Measurements from ENCODE around the gene ORMDL3.

DNA sequence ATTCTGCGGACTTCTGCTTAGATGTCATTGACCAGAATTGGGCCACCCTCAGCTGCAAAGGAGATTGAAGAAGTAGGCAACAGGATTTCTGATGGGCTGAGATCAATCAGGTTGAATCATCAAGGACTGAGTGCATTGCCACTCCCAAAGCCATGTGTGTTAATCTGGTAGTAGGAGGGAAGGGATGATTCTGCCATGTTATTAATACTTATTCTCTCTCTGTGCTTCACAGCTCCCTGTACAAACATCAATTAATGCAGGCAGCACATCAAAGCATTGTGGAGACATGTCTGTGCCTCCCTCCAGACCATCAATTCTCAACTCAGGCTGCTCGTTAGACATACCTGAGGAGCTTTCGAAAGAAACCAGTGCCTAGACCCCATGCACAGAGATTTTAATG, 11.7 kb upstream of the ORMDL3 start:
- TF ChIP-seq, protein P1, sequence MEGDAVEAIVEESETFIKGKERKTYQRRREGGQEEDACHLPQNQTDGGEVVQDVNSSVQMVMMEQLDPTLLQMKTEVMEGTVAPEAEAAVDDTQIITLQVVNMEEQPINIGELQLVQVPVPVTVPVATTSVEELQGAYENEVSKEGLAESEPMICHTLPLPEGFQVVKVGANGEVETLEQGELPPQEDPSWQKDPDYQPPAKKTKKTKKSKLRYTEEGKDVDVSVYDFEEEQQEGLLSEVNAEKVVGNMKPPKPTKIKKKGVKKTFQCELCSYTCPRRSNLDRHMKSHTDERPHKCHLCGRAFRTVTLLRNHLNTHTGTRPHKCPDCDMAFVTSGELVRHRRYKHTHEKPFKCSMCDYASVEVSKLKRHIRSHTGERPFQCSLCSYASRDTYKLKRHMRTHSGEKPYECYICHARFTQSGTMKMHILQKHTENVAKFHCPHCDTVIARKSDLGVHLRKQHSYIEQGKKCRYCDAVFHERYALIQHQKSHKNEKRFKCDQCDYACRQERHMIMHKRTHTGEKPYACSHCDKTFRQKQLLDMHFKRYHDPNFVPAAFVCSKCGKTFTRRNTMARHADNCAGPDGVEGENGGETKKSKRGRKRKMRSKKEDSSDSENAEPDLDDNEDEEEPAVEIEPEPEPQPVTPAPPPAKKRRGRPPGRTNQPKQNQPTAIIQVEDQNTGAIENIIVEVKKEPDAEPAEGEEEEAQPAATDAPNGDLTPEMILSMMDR (IDR thresholded peaks at IDR 0.05) = no peak
- TF ChIP-seq POLR2A (IDR thresholded peaks at IDR 0.05) = no peak
